Measurements from ENCODE around the gene SCIN.
"Not testable (repeated sequence)": the region's sequence is repeated elsewhere in the genome, so short reads cannot be mapped to it uniquely, and the experiment has no call there.

Gene SCIN

GRCh38 chr7:12690041-12690878 is 119.7 kb downstream of the SCIN start:
- H3K9ac ChIP-seq = no peak overlapping the region
- no peaks in the 10 kb centered on the region for H3K27me3 ChIP-seq (ENCODE audit: control insufficient read depth, insufficient read depth, low read length)
- no peaks in the 10 kb centered on the region for H3K79me2 ChIP-seq
- H3K36me3 ChIP-seq (ENCODE audit: control insufficient read depth, insufficient read depth, low read length) = no peaks in the 10 kb centered on the region
- H2AFZ ChIP-seq = no peak overlapping the region
- no peak overlapping the region for H3K4me2 ChIP-seq (ENCODE audit: low read length)
- no peak overlapping the region for H3K27ac ChIP-seq
- no peaks in the 10 kb centered on the region for H3K4me1 ChIP-seq
- no peaks in the 10 kb centered on the region for H3K9me3 ChIP-seq (ENCODE audit: control insufficient read depth, low read length)
- no peak for TF ChIP-seq CTCF (IDR thresholded peaks at IDR 0.05)
- no peak overlapping the region for H3K4me3 ChIP-seq (ENCODE audit: low read depth, low read length)

- not testable (repeated sequence) for H3K9ac ChIP-seq; H3K27ac ChIP-seq; H3K4me3 ChIP-seq (ENCODE audit: low read depth, low read length); H2AFZ ChIP-seq; H3K4me1 ChIP-seq; H3K27me3 ChIP-seq (ENCODE audit: control insufficient read depth, insufficient read depth, low read length); H3K4me2 ChIP-seq (ENCODE audit: low read length); H3K9me3 ChIP-seq (ENCODE audit: control insufficient read depth, low read length); H3K36me3 ChIP-seq (ENCODE audit: control insufficient read depth, insufficient read depth, low read length); H3K79me2 ChIP-seq
These were observed 120.9 kb downstream of the SCIN start for GRCh38 chr7:12691388-12691787.

GRCh38 chr7:12692035-12692434 is 121.5 kb downstream of the SCIN start:
- H3K9me3 ChIP-seq (ENCODE audit: control insufficient read depth, low read length) = no peaks in the 10 kb centered on the region
- no peak for TF ChIP-seq CTCF (IDR thresholded peaks at IDR 0.05)
- H3K4me2 ChIP-seq (ENCODE audit: low read length) = no peak overlapping the region
- no peaks in the 10 kb centered on the region for H3K4me1 ChIP-seq
- no peaks in the 10 kb centered on the region for H3K27me3 ChIP-seq (ENCODE audit: control insufficient read depth, insufficient read depth, low read length)
- H3K27ac ChIP-seq = no peak overlapping the region
- H3K9ac ChIP-seq = no peak overlapping the region
- H3K36me3 ChIP-seq (ENCODE audit: control insufficient read depth, insufficient read depth, low read length) = no peaks in the 10 kb centered on the region
- no peak overlapping the region for H2AFZ ChIP-seq
- no peaks in the 10 kb centered on the region for H3K79me2 ChIP-seq
- H3K4me3 ChIP-seq (ENCODE audit: low read depth, low read length) = no peak overlapping the region

GRCh38 chr7:12692479-12693259 is 122.1 kb downstream of the SCIN start:
- Histone ChIP-seq H2AFZ (no peak overlapping the region), H3K4me1 (no peaks in the 10 kb centered on the region), H3K27ac (no peak overlapping the region), H3K4me3 (ENCODE audit: low read depth, low read length) (no peak overlapping the region), H3K9me3 (ENCODE audit: control insufficient read depth, low read length) (no peaks in the 10 kb centered on the region), H3K4me2 (ENCODE audit: low read length) (no peak overlapping the region), H3K36me3 (ENCODE audit: control insufficient read depth, insufficient read depth, low read length) (no peaks in the 10 kb centered on the region), H3K27me3 (ENCODE audit: control insufficient read depth, insufficient read depth, low read length) (no peaks in the 10 kb centered on the region), H3K9ac (no peak overlapping the region), H3K79me2 (no peaks in the 10 kb centered on the region)
- TF ChIP-seq CTCF (IDR thresholded peaks at IDR 0.05) = no peak

- Histone ChIP-seq H3K4me3 (ENCODE audit: low read depth, low read length) (no peak overlapping the region), H3K9ac (no peak overlapping the region), H3K4me1 (no peaks in the 10 kb centered on the region), H3K9me3 (ENCODE audit: control insufficient read depth, low read length) (no peaks in the 10 kb centered on the region), H3K27me3 (ENCODE audit: control insufficient read depth, insufficient read depth, low read length) (no peaks in the 10 kb centered on the region), H2AFZ (no peak overlapping the region), H3K36me3 (ENCODE audit: control insufficient read depth, insufficient read depth, low read length) (no peaks in the 10 kb centered on the region), H3K4me2 (ENCODE audit: low read length) (no peak overlapping the region), H3K27ac (no peak overlapping the region), H3K79me2 (no peaks in the 10 kb centered on the region)
- TF ChIP-seq CTCF (IDR thresholded peaks at IDR 0.05) = no peak
These were observed 124.3 kb downstream of the SCIN start for GRCh38 chr7:12694817-12695216.
